HCT116 (cell line): ENCODE results near the gene MAGEB1. TPM values are rescaled to one million over a fixed set of nuclear protein-coding genes. Genes with fewer than 3 reads are reported as not detected.

Experiments
- ATAC-seq: fragments of 200-7000 bp; cut with Tn5 transposase; 2 replicates; pipeline ENCODE4 v1.9.1; 2020; ENCODE audit warnings: mild to moderate bottlenecking, moderate library complexity
- BruUV-seq: library from RNA; stranded (reverse); fragments of 400-500 nt; replicated peaks from 2 replicates; lab custom pipeline; 2021; lab: Mats Ljungman, UMichigan
- CTCF ChIA-PET: fragments of 300-600 bp; sonication (Branson Sonifier 250); formaldehyde crosslinking; loops from one replicate; lab custom pipeline; 2021; ENCODE audit warnings: antibody characterized with exemption; lab: Charles Lee
- POLR2A ChIA-PET: fragments of 300-600, 350-600 bp; sonication (Branson Sonifier 250); formaldehyde crosslinking; loops from one replicate; lab custom pipeline; 2021; ENCODE audit warnings: antibody characterized with exemption; lab: Charles Lee
- RAD21 ChIA-PET, 2 experiments: fragments of 300-600 bp; sonication (Branson Sonifier 250); formaldehyde crosslinking; loops; one replicate each; lab custom pipeline; 2023; ENCODE audit warnings: low total read pairs in 2 of 2; ENCODE audit not compliant: uncharacterized antibody in 2 of 2, unreplicated experiment in 2 of 2, low non-redundant PET in 1 of 2; lab: Charles Lee
- DNase-seq: peaks from one replicate; pipeline ENCODE4 v3.0.0-alpha.2; 2010; ENCODE audit warnings: low read depth, low spot score
- H2AFZ ChIP-seq: fragments of 200-600 bp; shearing (Covaris generic), sonication (generic); 2 replicates; pipeline ENCODE4 v1.6.1; 2017; ENCODE audit warnings: low read depth, mixed run types, mixed read lengths, antibody characterized with exemption, low read length; ENCODE audit not compliant: poor library complexity, severe bottlenecking
- H3K27ac ChIP-seq: 2 replicates; pipeline ENCODE4 v1.5.1; 2012; ENCODE audit warnings: low read depth, low read length
- H3K27me3 ChIP-seq: fragments of 200-600 bp; sonication (generic); 2 replicates; pipeline ENCODE4 v1.6.1; 2016; ENCODE audit warnings: mixed run types, low read length, mixed read lengths; ENCODE audit not compliant: insufficient read depth
- H3K36me3 ChIP-seq, 2 experiments: fragments of 200-500 bp in 1 of 2; fragments of 200-600 bp in 1 of 2; sonication (Bioruptor generic) in 1 of 2; sonication (generic) in 1 of 2; 2 replicates each; pipeline versions ENCODE4 v1.5.1 to v1.6.1; 2014 to 2016; ENCODE audit warnings: low read length in 2 of 2, inconsistent platforms in 1 of 2, mixed read lengths in 1 of 2, mixed run types in 1 of 2; ENCODE audit not compliant: insufficient read depth in 2 of 2, control insufficient read depth in 1 of 2
- H3K4me1 ChIP-seq, 2 experiments: fragments of 200-600 bp in 1 of 2; sonication (generic) in 1 of 2; 2 replicates each; pipeline versions ENCODE4 v1.5.1 to v1.6.1; 2012 to 2017; ENCODE audit warnings: low read length in 2 of 2, inconsistent platforms in 1 of 2, mild to moderate bottlenecking in 1 of 2, mixed read lengths in 1 of 2, mixed run types in 1 of 2, moderate library complexity in 1 of 2; ENCODE audit not compliant: insufficient read depth in 2 of 2, control insufficient read depth in 1 of 2
- H3K4me2 ChIP-seq: fragments of 200-600 bp; sonication (generic); 2 replicates; pipeline ENCODE4 v1.6.1; 2017; ENCODE audit warnings: mixed run types, low read length, mixed read lengths
- H3K4me3 ChIP-seq, 2 experiments: fragments of 200-600 bp in 1 of 2; sonication (generic) in 1 of 2; replicated peaks in 1 of 2; 2 replicates each; pipeline ENCODE4 v1.5.1; 2011 to 2016; ENCODE audit warnings: low read length in 2 of 2, control low read depth in 1 of 2, low read depth in 1 of 2, mild to moderate bottlenecking in 1 of 2, mixed read lengths in 1 of 2, mixed run types in 1 of 2
- H3K79me2 ChIP-seq: fragments of 200-600 bp; sonication (generic); 2 replicates; pipeline ENCODE4 v1.6.1; 2017; ENCODE audit warnings: mild to moderate bottlenecking, mixed run types, low read length, moderate library complexity, mixed read lengths; ENCODE audit not compliant: insufficient read depth
- H3K9ac ChIP-seq: fragments of 200-600 bp; sonication (generic); 2 replicates; pipeline ENCODE4 v1.6.1; 2016; ENCODE audit warnings: low read length, mixed read lengths
- H3K9me2 ChIP-seq: fragments of 200-600 bp; sonication (generic), shearing (Covaris generic); 2 replicates; pipeline ENCODE4 v1.6.1; 2017; ENCODE audit warnings: mixed run types, mild to moderate bottlenecking, moderate library complexity; ENCODE audit not compliant: insufficient read depth
- H3K9me3 ChIP-seq, 2 experiments: fragments of 200-500 bp in 1 of 2; fragments of 200-600 bp in 1 of 2; sonication (Bioruptor generic) in 1 of 2; sonication (generic) in 1 of 2; 2 replicates each; pipeline ENCODE4 v1.6.1; 2014 to 2017; ENCODE audit warnings: low read length in 2 of 2, mixed read lengths in 2 of 2, inconsistent platforms in 1 of 2, low read depth in 1 of 2, mild to moderate bottlenecking in 1 of 2, mixed run types in 1 of 2, moderate library complexity in 1 of 2; ENCODE audit not compliant: control insufficient read depth in 1 of 2, insufficient read depth in 1 of 2
- H4K20me1 ChIP-seq: fragments of 200-600 bp; sonication (generic), shearing (Covaris generic); 2 replicates; pipeline ENCODE4 v1.6.1; 2017; ENCODE audit warnings: mixed run types, mild to moderate bottlenecking, moderate library complexity; ENCODE audit not compliant: insufficient read depth
- ATF3 ChIP-seq: IDR thresholded peaks from 2 replicates; pipeline ENCODE4 v1.6.1; 2012
- ELF1 ChIP-seq: IDR thresholded peaks from 2 replicates; pipeline ENCODE4 v1.6.1; 2012; ENCODE audit warnings: low read depth, borderline replicate concordance
- EZH2 ChIP-seq: fragments of 200-600 bp; sonication (generic); IDR thresholded peaks from 2 replicates; pipeline ENCODE4 v1.6.1; 2017; ENCODE audit warnings: antibody characterized with exemption, mixed run types
- POLR2AphosphoS5 ChIP-seq: IDR thresholded peaks from 2 replicates; pipeline ENCODE4 v1.6.1; 2011; ENCODE audit warnings: mild to moderate bottlenecking, low read depth, low read length, moderate library complexity
- ZFX ChIP-seq: fragments of 450-650 bp; IDR thresholded peaks from 2 replicates; pipeline ENCODE4 v1.6.1; 2017
- ZNF274 ChIP-seq: fragments of 200-500 bp; sonication (Bioruptor generic); IDR thresholded peaks from 2 replicates; pipeline ENCODE4 v1.6.1; 2014; ENCODE audit warnings: mild to moderate bottlenecking, low read depth, low read length, inconsistent platforms
- intact Hi-C: fragments of 100-400 bp; cut with micrococcal nuclease; formaldehyde crosslinking; loops from 2 replicates; pipeline ENCODE4 v1.10.0; 2022
- total RNA-seq: library from RNA; stranded (reverse); gene quantifications from one replicate; pipeline ENCODE4 v1.2.1, GENCODE V29; 2021; ENCODE audit not compliant: unreplicated experiment
- TF ChIP-seq, protein P1 (sequence below): IDR thresholded peaks from 2 replicates; pipeline ENCODE4 v1.6.1; 2012

Gene MAGEB1
- total RNA-seq, 1 experiment from 2014 or later, result 0.69 TPM

- H3K9ac ChIP-seq, result no peak overlapping the region
- CTCF ChIA-PET, result no interaction called here
- BruUV-seq, result no TSS peak
- no peaks in the 10 kb centered on the region for H3K9me3 ChIP-seq
- no peak overlapping the region for H2AFZ ChIP-seq
- TF ChIP-seq ZFX (no peak), EZH2 (no peak)
- no peaks in the 10 kb centered on the region for H3K9me2 ChIP-seq
- no peaks in the 10 kb centered on the region for H3K4me1 ChIP-seq
- intact Hi-C loops, result no loop called here
- no peak overlapping the region for H3K4me3 ChIP-seq
- no peak overlapping the region for H3K4me2 ChIP-seq
- DNase-seq (no peak), ATAC-seq (no peak)
- H3K27ac ChIP-seq, result no peak overlapping the region
- POLR2A ChIA-PET, result no interaction called here
- H3K27me3 ChIP-seq, result no peaks in the 10 kb centered on the region
- H3K36me3 ChIP-seq, result no peaks in the 10 kb centered on the region
- H3K79me2 ChIP-seq, result no peaks in the 10 kb centered on the region
- no peaks in the 10 kb centered on the region for H4K20me1 ChIP-seq
- RAD21 ChIA-PET, result no interaction called here
Observed at GRCh38 chrX:30261012-30261411, 14.1 kb downstream of the MAGEB1 start.

- DNase-seq, result no peak
- BruUV-seq, result no TSS peak
- Histone ChIP-seq H3K4me3 (no peak overlapping the region), H3K4me2 (no peak overlapping the region), H2AFZ (no peak overlapping the region), H3K9me2 (no peaks in the 10 kb centered on the region), H4K20me1 (no peaks in the 10 kb centered on the region), H3K4me1 (no peaks in the 10 kb centered on the region), H3K27me3 (no peaks in the 10 kb centered on the region), H3K9ac (no peak overlapping the region), H3K79me2 (no peaks in the 10 kb centered on the region), H3K36me3 (no peaks in the 10 kb centered on the region), H3K9me3 (no peaks in the 10 kb centered on the region), H3K27ac (no peak overlapping the region)
- TF ChIP-seq ZNF274 (no peak), ELF1 (no peak), ATF3 (no peak), EZH2 (no peak), POLR2AphosphoS5 (no peak)
- TF ChIP-seq, protein P1, sequence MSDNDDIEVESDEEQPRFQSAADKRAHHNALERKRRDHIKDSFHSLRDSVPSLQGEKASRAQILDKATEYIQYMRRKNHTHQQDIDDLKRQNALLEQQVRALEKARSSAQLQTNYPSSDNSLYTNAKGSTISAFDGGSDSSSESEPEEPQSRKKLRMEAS, result no peak
- POLR2A ChIA-PET, result no interaction called here
- intact Hi-C loops, result no loop called here
- RAD21 ChIA-PET, result no interaction called here
- no peak for ATAC-seq
- CTCF ChIA-PET, result no interaction called here
Observed at GRCh38 chrX:30262763-30263162, 15.8 kb downstream of the MAGEB1 start.
